GM21423 (cell line): ENCODE data around the gene ZCCHC7.

Experiments
- ATAC-seq: cut with Tn5 transposase; IDR thresholded peaks from one replicate; pipeline ENCODE4 v1.9.1; 2021; ENCODE audit warnings: mild to moderate bottlenecking, moderate library complexity; ENCODE audit not compliant: unreplicated experiment

ZCCHC7 gene

DNA sequence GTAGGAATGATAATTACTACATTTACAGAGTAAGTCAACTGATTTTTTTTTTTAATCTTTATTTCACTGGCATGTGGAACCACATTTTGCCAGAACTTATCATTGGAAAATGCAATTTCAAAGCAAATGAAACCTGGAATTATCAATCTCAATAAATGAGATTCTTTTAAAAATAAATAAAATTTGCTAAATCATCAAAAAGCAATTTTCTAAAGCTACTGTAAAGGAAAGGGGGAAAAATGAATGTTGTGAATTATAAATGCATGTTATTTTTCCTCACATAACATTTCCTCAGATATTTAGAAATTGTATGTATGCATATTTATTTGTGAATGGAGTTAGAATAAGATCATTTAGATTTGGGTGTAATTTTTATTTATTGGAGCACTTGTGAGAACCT lies 212.2 kb downstream of the ZCCHC7 start:
- ATAC-seq = no peak

DNA sequence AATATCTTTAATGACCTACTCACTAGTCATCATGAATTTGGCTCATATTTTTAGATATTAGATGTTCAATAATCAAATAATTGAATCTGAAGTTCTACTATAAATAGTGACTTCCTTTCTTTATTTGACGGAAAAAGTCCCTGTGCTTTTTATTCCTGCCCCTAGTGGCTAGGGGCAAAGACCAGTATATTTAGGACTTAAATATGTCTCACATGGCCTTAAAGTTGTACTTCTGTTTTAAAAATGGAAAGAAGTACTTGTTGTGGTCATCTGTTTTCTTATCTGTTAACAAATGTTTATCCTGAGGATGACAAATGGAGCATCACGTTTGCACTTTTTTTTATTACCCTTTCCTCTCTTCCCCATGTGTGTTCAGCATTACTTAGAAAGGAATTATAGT lies 212.9 kb downstream of the ZCCHC7 start:
- no peak for ATAC-seq

DNA sequence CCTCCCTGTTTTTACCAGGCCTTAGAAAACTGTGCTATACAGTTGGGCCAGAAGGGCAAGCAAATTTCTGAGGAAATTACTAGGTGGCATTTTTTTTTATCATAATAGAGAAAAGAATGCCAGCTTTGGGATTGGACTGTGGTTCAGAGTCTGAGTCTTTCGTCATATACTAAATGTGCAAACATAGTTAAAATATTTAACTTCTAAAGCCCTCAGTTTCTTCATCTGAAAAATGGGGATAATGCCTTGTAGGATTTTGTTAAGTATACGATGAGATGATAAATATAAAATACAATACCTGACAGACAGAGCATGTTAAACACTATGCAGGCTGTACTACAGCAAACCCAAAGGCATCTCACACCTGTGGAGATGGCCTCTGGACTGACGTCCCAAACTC lies 214.9 kb downstream of the ZCCHC7 start:
- no peak for ATAC-seq

DNA sequence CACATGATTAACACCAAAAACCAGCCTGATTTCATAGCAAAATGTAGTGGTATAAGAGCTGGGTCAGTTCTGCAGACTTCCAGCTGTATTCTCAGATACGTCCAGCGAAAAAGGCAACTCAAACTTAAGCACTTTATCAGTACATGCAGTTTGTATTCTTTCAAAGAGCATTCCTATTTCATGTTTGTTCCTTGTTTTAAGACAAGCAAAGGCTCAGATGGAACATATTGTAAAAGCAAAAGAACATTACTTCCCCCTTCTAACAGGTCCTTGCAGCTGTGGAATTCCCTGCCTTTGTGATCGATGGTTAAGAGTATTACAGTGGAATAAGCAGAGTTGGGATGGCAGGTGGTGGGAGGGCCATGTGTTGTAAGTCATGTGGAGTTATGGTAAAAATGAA lies 215.8 kb downstream of the ZCCHC7 start:
- ATAC-seq = no peak

DNA sequence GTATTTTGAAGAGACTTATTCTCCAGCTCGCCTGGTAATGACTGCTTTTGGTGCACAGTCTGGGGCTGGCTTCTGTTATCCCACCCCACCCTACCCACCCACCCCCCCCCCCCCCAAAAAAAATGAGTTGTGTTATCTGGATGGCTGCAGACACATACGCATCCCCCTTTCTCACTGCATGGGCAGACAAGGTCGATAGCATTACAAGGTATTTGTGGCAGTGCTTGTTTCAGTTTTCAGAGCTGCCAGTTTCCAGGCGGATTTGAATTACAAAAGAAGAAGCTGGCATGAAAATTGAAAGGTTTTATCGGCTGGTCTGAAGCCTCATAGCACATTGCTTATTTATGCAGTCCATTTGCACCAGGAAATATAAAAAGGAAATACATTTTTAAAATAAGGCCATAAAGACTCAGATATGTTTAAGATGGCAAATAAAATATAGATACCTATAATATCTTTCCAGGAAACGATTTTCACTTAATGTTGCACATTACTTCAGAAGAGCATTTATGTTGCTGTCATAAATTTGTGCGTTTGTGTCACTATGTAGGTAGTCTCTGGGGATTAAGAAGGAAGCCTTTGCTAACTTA lies 217.0 kb downstream of the ZCCHC7 start:
- ATAC-seq = no peak

DNA sequence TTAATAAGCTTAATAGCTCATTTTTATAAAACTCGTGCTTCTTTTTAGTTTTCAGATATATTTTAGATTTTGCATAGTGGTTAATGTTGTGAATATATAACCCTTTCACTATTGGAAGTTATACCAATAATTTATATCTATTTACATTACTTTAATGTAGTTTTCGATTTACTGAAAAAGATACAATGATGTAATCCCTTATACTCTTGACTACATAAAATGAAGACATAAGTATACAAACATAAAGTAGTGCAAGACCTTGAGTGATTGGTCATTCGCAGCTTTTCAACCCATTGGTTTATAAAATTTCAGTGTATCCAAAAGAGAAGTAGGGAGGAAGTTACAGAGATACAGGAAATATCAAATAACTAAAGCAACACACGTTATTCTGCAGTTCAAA lies 217.8 kb downstream of the ZCCHC7 start:
- no peak for ATAC-seq

DNA sequence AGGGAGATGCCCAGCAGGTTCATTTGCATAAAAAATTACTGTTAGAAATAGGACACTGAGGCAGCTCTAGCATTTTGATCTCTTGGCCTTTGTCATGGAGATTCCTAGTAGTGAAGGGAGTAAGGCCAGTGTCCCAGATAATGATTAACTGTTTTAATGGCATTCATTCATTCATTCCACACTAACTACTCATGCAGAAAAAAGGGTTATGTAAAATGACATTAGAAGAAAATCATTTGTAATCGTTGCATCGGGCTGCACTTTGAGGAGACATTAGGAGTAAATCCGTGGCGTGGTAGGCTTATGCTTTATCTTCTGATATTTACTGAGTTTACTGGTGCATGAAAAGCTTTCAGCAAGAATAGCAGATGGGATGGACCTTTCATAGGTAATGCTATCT lies 219.5 kb downstream of the ZCCHC7 start:
- no peak for ATAC-seq

DNA sequence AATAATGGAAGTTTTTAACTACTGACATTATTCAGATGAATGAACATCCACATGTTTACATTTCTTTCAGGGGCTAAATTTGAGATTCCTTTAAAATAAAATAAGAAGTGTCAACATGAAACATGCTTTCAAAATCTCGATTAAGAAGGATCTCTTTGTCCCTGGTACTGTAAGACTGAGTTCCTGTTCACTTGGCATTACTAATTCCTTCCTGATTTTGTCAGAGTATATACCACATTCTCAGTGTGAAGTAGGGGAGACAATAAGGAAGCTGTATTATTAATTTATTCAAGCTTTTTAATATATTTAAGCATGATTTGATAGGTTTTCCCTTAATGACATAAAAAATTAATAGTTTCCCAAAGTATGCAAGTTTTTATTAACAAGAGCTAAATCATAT lies 220.6 kb downstream of the ZCCHC7 start:
- no peak for ATAC-seq

DNA sequence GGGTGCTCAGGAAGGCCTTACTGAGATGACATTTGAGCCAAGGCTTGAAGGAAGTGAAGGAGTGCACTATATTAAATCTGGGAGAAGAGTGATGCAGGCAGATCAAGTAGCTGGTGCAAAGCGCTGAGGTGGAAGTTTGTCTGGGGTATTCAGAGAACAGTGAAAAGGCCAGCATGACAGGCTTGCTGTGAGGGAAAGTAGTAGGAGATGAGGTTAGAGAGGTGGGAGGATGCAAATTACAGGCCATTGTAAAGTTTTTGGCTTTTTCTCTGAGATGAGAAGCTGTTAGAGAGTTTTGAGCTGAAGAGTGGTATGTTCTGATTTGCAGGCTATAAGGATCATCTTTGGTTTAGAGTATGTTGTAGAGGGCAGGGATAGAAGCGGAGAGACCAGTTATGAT lies 221.3 kb downstream of the ZCCHC7 start:
- no peak for ATAC-seq

DNA sequence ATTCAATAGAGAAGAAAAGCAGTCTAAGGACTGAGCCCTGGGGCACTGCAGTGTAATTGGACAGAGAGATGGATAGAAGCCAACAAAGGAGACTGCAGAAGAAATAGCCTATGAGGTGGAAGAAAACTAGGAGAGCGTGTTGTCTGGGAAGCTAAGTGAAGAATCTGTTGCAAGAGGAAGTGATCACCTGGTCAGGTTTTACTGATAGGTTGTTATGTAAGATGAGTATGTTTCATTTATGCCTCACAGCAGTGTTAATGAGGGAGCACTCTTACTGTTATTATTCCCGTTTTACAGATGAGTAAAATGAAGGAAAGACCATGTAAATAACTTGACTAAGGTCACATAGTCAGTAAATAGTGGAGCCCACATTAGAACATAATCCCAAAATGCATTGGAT lies 222.1 kb downstream of the ZCCHC7 start:
- no peak for ATAC-seq

DNA sequence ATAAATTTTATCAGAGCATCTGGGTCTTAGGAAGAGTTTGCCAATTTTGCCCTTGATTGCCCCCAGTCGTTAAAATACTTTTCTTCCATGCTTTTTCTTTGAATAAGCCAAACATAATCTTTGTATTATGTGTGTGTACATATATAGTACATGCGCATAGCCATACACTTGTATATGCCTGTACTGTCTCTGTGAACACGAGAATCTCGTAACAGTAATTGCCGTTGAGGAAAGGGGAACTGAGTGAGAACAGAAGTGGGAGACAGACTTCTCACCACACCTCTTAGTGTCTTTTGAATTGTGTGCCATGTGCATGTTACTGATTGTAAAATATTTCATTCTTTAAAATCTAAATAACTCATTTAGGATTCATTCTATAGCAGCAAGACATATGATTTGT lies 222.5 kb downstream of the ZCCHC7 start:
- ATAC-seq = no peak

DNA sequence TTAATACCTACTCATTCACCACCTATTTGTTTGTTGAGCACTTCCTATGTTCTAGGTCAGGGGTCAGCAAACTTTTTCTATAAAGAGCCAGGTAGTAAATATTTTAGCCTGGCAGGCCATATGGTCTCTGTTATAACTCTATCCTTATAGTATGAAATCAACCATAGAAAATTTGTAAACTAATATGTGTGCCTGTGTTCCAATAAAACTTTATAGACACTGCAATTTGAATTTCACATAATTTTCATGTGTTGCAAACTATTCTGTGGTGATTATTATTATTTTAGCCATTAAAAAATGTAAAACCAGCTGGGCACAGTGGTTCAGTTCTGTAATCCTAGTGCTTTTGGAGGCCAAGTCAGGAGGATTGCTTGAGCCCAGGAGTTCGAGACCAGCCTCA lies 223.3 kb downstream of the ZCCHC7 start:
- ATAC-seq = no peak

DNA sequence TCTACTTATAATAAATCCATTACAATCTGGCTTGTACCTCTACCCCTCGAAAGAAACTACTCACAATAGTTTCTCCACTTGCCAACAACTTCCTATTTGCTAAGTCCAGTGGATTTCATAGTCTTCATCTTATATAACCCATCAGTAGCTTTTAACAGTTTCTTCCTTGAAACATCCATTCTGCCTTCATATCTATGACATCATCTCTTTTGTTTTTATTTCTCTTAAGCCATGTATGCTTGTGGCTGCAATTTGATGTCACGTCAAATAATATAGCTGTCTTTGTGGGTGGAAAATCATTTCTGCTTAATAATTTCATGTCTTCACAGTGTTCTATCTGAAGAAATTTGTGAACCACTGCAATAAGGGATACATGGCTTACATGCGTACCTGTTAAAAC lies 224.7 kb downstream of the ZCCHC7 start:
- ATAC-seq = no peak

DNA sequence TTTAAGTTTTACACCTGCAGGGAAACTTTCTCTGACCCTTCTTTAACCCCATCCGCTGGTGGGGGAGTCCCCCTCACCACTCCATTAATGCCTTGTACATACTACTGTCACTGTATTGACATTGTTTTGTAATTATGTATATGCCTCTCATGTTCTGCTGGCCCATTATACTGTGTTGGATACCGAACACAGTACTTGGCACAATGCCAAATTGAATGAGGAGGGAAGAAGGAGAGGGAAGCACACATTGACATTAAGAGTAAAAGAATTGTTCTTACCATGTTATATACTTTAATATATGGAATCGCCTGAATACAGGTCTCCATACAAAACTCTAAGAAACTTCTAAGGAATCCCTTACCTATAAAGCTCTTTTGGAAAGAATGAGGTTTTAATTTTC lies 228.5 kb downstream of the ZCCHC7 start:
- ATAC-seq = no peak

DNA sequence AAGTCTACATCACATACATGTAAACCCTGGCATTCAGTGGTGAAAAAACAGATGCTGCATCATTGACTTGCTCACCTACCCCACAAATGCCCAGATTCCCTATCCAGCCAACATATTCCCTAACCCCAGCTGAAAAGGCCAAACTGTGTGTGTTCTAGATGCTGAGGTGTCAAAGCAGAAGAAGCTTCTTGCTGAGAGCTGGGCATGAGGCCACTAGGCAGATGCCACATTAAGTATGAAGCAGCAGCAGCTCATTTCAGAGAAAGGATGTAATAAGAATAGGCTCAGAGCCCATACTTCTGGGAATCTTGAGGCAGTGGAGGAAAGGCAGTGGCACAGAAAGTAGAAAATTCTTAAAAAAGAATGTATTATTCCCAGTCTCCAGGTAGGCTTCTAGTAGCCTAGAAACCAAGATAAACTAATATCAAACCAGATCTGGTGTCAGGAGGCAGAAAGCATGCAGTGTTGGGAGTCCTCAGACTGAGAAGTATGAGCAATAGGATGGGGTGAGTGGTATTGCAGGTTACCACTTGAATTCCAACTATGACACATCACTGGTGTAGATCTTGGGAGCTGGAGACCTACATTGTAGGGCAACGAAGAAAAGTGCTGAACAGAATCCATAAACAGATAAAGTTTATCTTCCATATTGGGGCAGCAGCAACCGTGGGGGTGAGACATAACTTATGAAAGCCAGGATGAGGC lies 230.3 kb downstream of the ZCCHC7 start:
- ATAC-seq = no peak

DNA sequence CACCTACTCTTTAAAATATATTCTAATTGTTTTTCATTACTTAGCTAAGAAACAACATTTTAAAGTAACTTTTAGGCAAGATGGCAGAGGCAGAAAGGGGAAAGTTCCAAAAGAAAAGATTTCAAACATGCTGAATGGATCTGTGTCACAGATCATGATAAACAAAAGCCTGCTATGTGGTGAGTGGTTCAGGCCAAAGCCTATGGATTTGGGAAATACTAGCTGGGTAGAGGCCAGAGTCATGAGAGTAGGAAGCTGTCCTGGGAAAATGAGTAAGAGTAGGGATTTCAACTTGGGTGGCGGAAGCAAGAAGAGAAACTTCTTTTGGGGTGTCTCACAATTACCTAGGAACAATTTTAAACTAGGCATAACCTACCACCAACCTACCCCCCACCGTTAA lies 233.4 kb downstream of the ZCCHC7 start:
- ATAC-seq = no peak

DNA sequence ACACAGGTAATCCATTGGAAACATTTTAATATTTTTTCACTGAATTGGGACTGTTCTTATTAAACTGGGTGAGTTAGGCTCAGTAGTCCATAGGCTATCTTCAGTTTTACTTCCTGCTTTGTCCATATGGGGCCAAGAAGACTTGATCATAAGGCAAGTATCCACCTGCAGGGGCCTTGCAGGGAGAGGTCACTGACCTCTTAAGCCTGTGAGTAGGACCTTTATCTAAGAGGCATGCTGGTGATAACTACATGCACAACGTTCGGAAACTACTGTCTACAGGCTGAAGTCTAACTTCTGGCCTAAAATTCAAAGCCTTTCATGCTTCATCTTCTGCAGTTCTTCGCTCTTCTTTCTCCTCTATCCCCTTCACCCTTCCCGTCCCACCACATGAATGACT lies 242.1 kb downstream of the ZCCHC7 start:
- no peak for ATAC-seq

DNA sequence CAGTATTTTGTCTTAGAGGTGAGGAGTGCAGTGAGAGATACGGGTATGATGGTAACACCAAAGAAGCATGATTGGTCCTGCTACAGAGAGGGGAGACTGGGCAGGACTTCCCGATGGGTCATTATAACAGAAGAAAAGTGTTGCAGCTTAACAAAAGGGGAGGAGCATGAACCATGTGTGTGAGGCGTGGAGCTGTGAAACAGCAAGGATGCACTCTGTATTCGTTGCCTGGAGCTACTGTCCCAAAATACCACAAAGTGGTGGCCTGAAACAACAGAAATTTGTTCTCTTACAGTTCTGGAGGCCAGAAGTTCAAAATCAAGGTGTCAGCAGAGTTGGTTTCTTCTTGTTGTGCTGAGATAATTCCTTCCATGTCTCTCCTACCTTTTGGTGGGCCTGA lies 242.8 kb downstream of the ZCCHC7 start:
- ATAC-seq = no peak

DNA sequence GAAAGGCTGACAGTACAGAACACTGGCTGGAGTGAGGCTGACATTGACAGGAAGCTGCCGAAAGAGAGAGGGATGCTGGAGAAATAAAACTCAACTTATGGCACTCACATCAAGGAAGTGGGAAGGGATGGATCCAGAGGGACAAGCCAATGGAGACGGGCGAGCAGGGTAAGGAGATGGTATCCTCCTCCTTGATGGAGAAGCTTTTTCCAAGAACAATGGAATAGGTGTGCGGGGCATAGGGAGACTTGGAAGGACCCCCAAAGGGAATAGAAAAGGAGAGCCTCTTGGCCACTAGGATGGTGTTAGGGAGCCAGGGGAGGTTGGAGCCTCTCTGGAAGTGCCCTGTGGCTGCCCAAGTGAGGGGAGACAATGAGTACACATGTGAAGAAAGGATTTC lies 243.8 kb downstream of the ZCCHC7 start:
- no peak for ATAC-seq

DNA sequence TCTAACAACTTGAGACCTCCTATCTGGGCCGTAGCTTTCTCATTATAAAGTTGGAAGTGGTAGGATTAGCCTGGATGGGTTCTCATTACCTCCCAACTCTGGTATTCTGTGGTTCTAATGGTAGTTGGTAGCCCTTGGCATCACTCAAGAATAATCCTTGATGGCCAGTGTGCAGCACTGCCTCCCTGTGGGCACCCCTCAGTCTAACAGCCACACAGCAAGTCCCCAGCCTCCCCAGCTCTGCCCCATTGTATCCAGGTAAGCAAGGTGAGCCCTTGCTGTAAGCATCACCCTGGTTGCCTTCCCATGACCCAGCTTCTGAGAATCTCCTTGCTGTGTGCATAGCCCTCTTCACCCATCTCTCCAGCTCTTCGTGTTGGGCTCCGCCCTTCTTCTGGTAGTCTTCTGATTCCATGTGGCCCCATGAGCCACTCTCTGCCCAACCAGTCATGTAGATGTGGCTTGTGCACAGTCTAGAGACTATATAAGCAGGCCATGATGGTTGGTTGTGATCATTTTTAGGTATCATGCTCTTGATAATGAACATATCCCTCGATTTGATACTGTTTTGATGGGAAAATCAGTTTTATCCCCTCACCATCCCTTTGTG lies 244.5 kb downstream of the ZCCHC7 start:
- ATAC-seq = no peak

DNA sequence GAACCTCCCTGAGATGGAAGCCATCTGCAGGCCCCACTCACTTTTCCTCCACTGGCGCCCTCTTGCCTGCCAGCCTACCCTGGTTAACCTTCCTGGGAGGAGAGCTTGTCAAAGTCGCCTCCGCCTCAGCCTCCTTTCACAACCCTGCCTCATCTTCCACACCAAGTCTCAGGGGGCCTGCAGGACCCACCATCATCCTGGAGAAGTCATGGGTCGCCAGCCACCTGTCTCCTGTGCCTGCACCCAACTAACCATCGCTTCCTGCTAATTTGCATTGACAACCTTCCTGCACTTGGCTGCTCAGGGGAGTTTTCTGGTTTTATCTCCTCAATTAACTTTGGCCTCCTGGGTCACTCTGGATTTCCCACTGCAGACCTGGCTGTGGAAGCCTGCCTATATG lies 249.3 kb downstream of the ZCCHC7 start:
- peak; percentile 29 for ATAC-seq

DNA sequence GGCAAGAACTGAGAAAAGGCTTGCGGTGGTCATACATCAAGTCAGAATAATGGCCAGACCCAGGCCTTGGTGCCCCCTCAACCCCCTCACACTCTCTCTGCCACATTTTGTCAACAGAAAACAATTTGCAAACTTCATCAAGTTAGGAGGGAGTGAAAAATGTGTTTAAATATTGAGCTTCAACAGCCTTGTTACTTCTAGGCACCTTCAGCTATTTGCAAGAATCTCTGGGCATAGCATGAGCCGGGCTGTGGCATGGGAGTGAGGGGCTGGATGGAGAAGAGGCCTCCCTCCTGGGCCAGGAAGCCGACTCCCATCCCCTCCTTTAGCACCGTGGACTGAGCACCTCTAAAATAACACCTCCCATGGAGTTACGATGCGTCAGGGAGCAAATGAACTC lies 249.9 kb downstream of the ZCCHC7 start:
- no peak for ATAC-seq
